Measurements from ENCODE around the gene VTI1A.
"Not testable (repeated sequence)": the region's sequence is repeated elsewhere in the genome, so short reads cannot be mapped to it uniquely, and the experiment has no call there.

VTI1A gene

GRCh38 chr10:112446855-112447619 lies at the start of gene VTI1A, which contains the start of gene ZDHHC6:
Gene VTI1A (plus strand): TSS chr10:112447215. CDS start chr10:112447374, 159 bp downstream.
Gene ZDHHC6 (minus strand): TSS chr10:112446914. CDS start chr10:112445436, 1,478 bp downstream.
- peak; percentile 51 for DNase-seq (ENCODE audit: low read depth)

- no peak for DNase-seq (ENCODE audit: low read depth)
Measured at GRCh38 chr10:112397592-112397991, 49.4 kb upstream of the VTI1A start.

GRCh38 chr10:112402917-112403316 lies 44.1 kb upstream of the VTI1A start:
- DNase-seq (ENCODE audit: low read depth) = no peak

GRCh38 chr10:112404617-112405016 lies 42.4 kb upstream of the VTI1A start:
- DNase-seq (ENCODE audit: low read depth) = no peak

- not testable (repeated sequence) for DNase-seq (ENCODE audit: low read depth)
Measured at GRCh38 chr10:112406806-112407205, 40.2 kb upstream of the VTI1A start.

- DNase-seq (ENCODE audit: low read depth) = no peak
Measured at GRCh38 chr10:112407696-112408095, 39.3 kb upstream of the VTI1A start.

- DNase-seq (ENCODE audit: low read depth) = no peak
Measured at GRCh38 chr10:112409299-112409698, 37.7 kb upstream of the VTI1A start.

- DNase-seq (ENCODE audit: low read depth) = no peak
Measured at GRCh38 chr10:112409755-112410154, 37.3 kb upstream of the VTI1A start.

- DNase-seq (ENCODE audit: low read depth) = no peak
Measured at GRCh38 chr10:112412696-112413095, 34.3 kb upstream of the VTI1A start.

GRCh38 chr10:112421731-112422130 lies 25.3 kb upstream of the VTI1A start:
- DNase-seq (ENCODE audit: low read depth) = no peak

- DNase-seq (ENCODE audit: low read depth) = no peak
Measured at GRCh38 chr10:112424651-112425050, 22.4 kb upstream of the VTI1A start.

GRCh38 chr10:112426111-112426510 lies 20.9 kb upstream of the VTI1A start:
- no peak for DNase-seq (ENCODE audit: low read depth)

GRCh38 chr10:112429147-112429546 lies 17.9 kb upstream of the VTI1A start:
- no peak for DNase-seq (ENCODE audit: low read depth)

- no peak for DNase-seq (ENCODE audit: low read depth)
Measured at GRCh38 chr10:112429654-112430230, 17.3 kb upstream of the VTI1A start.

- DNase-seq (ENCODE audit: low read depth) = no peak
Measured at GRCh38 chr10:112433136-112433535, 13.9 kb upstream of the VTI1A start.

GRCh38 chr10:112434988-112435619 lies 11.9 kb upstream of the VTI1A start:
- DNase-seq (ENCODE audit: low read depth) = no peak

- DNase-seq (ENCODE audit: low read depth) = no peak
Measured at GRCh38 chr10:112438356-112438755, 8.7 kb upstream of the VTI1A start.

GRCh38 chr10:112441520-112441919 lies 5.5 kb upstream of the VTI1A start:
- no peak for DNase-seq (ENCODE audit: low read depth)

- no peak for DNase-seq (ENCODE audit: low read depth)
Measured at GRCh38 chr10:112442063-112442462, 5.0 kb upstream of the VTI1A start.

- peak; percentile 9 for DNase-seq (ENCODE audit: low read depth)
Measured at GRCh38 chr10:112446055-112446854, 760 bp upstream of the VTI1A start.

GRCh38 chr10:112447620-112447928 lies 559 bp downstream of the VTI1A start:
- DNase-seq (ENCODE audit: low read depth) = no peak

- DNase-seq (ENCODE audit: low read depth) = no peak
Measured at GRCh38 chr10:112448888-112449287, 1.9 kb downstream of the VTI1A start.

Measured in HS-27A (cell line).